Astrocyte (in vitro differentiated cells and primary cell): ENCODE results near the gene PLXNB2. TPM values are rescaled to one million over a fixed set of nuclear protein-coding genes. Genes with fewer than 3 reads are reported as not detected.

Experiments used
- DNase-seq: peaks from one replicate; pipeline ENCODE4 v3.0.0-alpha.2; 2010; ENCODE audit warnings: low read depth
- FAIRE-seq: peaks from 2 replicates; lab custom pipeline; 2011; peaks lifted over from hg19 to GRCh38; lab: Jason Lieb, UNC
- H2AFZ ChIP-seq: 2 replicates; pipeline ENCODE4 v1.6.0; 2012; ENCODE audit warnings: low read depth, low read length, inconsistent platforms
- H3K27ac ChIP-seq: 2 replicates; pipeline ENCODE4 v1.5.1; 2011; ENCODE audit warnings: low read depth, low read length, inconsistent platforms
- H3K27me3 ChIP-seq: 2 replicates; pipeline ENCODE4 v1.6.0; 2011; ENCODE audit warnings: low read length, inconsistent platforms; ENCODE audit not compliant: insufficient read depth
- H3K36me3 ChIP-seq: 2 replicates; pipeline ENCODE4 v1.5.1; 2011; ENCODE audit warnings: low read length, inconsistent platforms; ENCODE audit not compliant: insufficient read depth
- H3K4me1 ChIP-seq: 2 replicates; pipeline ENCODE4 v1.5.1; 2011; ENCODE audit warnings: low read length, inconsistent platforms; ENCODE audit not compliant: insufficient read depth
- H3K4me2 ChIP-seq: 2 replicates; pipeline ENCODE4 v1.6.0; 2012; ENCODE audit warnings: low read length, inconsistent platforms
- H3K4me3 ChIP-seq: 2 replicates; pipeline ENCODE4 v1.5.1; 2011; ENCODE audit warnings: low read depth, mild to moderate bottlenecking, low read length, inconsistent platforms; ENCODE audit not compliant: insufficient read depth
- H3K79me2 ChIP-seq: 2 replicates; pipeline ENCODE4 v1.6.0; 2012; ENCODE audit warnings: mild to moderate bottlenecking, low read length, inconsistent platforms; ENCODE audit not compliant: insufficient read depth
- H3K9ac ChIP-seq: 2 replicates; pipeline ENCODE4 v1.6.0; 2012; ENCODE audit warnings: mild to moderate bottlenecking, low read length, inconsistent platforms
- H3K9me3 ChIP-seq: 2 replicates; pipeline ENCODE4 v1.5.1; 2012; ENCODE audit warnings: low read depth, mild to moderate bottlenecking, low read length, inconsistent platforms; ENCODE audit not compliant: insufficient read depth
- H4K20me1 ChIP-seq: 2 replicates; pipeline ENCODE4 v1.6.0; 2012; ENCODE audit warnings: low read length, inconsistent platforms; ENCODE audit not compliant: insufficient read depth
- H3K27ac Mint-ChIP-seq: one replicate; pipeline ENCODE4 v1.8.0; 2021; ENCODE audit warnings: mild to moderate bottlenecking, mixed read lengths; ENCODE audit not compliant: unreplicated experiment
- H3K27me3 Mint-ChIP-seq: one replicate; pipeline ENCODE4 v1.8.0; 2021; ENCODE audit warnings: low read depth, mixed read lengths; ENCODE audit not compliant: unreplicated experiment
- H3K36me3 Mint-ChIP-seq: one replicate; pipeline ENCODE4 v1.8.0; 2021; ENCODE audit warnings: low read depth, mixed read lengths; ENCODE audit not compliant: unreplicated experiment
- H3K4me1 Mint-ChIP-seq: one replicate; pipeline ENCODE4 v1.8.0; 2021; ENCODE audit warnings: low read depth, mixed read lengths; ENCODE audit not compliant: unreplicated experiment
- H3K4me3 Mint-ChIP-seq: one replicate; pipeline ENCODE4 v1.8.0; 2021; ENCODE audit warnings: mild to moderate bottlenecking, moderate library complexity, mixed read lengths; ENCODE audit not compliant: unreplicated experiment
- H3K9me3 Mint-ChIP-seq: one replicate; pipeline ENCODE4 v1.8.0; 2021; ENCODE audit warnings: mild to moderate bottlenecking, mixed read lengths; ENCODE audit not compliant: unreplicated experiment
- CTCF ChIP-seq: IDR thresholded peaks from 2 replicates; pipeline ENCODE4 v1.5.1; 2011; ENCODE audit warnings: low read depth, mild to moderate bottlenecking, inconsistent platforms, low read length, moderate library complexity; ENCODE audit not compliant: insufficient read depth
- EZH2 ChIP-seq: IDR thresholded peaks from 2 replicates; pipeline ENCODE4 v1.6.1; 2012; ENCODE audit warnings: mild to moderate bottlenecking, low read length, inconsistent platforms; ENCODE audit not compliant: insufficient read depth
- total RNA-seq: library from RNA; stranded (reverse); gene quantifications from 2 replicates; pipeline ENCODE4 v1.2.1, GENCODE V29; 2021

PLXNB2 gene
- total RNA-seq, 1 donor from 2014 or later: 327 TPM

GRCh38 chr22:50247748-50248147 is 59.7 kb downstream of the PLXNB2 start:
- no peaks in the 10 kb centered on the region for H3K27me3 ChIP-seq
- Mint-ChIP-seq H3K9me3 (no peaks in the 10 kb centered on the region), H3K4me1 (peaks cover 9% of the 10 kb centered on the region), H3K4me3 (no peak overlapping the region), H3K36me3 (peaks cover 5% of the 10 kb centered on the region), H3K27ac (no peak overlapping the region), H3K27me3 (no peaks in the 10 kb centered on the region)
- DNase-seq (no peak), FAIRE-seq (no peak)
- H3K79me2 ChIP-seq: peaks cover 62% of the 10 kb centered on the region
- H3K9ac ChIP-seq: no peak overlapping the region
- TF ChIP-seq CTCF (no peak), EZH2 (no peak)
- H4K20me1 ChIP-seq: peaks cover 57% of the 10 kb centered on the region
- no peak overlapping the region for H3K4me3 ChIP-seq
- H3K36me3 ChIP-seq: no peaks in the 10 kb centered on the region
- H3K27ac ChIP-seq: peak overlapping the region; percentile 37
- peak overlapping the region; percentile 33 for H3K4me2 ChIP-seq
- H3K4me1 ChIP-seq: peaks cover 40% of the 10 kb centered on the region
- H3K9me3 ChIP-seq: no peaks in the 10 kb centered on the region
- no peak overlapping the region for H2AFZ ChIP-seq

GRCh38 chr22:50246242-50247175 is 60.9 kb downstream of the PLXNB2 start:
- DNase-seq (no peak), FAIRE-seq (no peak)
- Histone ChIP-seq H4K20me1 (peaks cover 56% of the 10 kb centered on the region), H3K27me3 (no peaks in the 10 kb centered on the region), H3K9me3 (no peaks in the 10 kb centered on the region), H3K4me2 (peak overlapping the region; percentile 99), H2AFZ (no peak overlapping the region), H3K27ac (no peak overlapping the region), H3K36me3 (no peaks in the 10 kb centered on the region), H3K4me3 (no peak overlapping the region), H3K79me2 (peaks cover 74% of the 10 kb centered on the region), H3K4me1 (peaks cover 46% of the 10 kb centered on the region), H3K9ac (peak overlapping the region; percentile 94)
- Mint-ChIP-seq H3K4me1 (peaks cover 14% of the 10 kb centered on the region), H3K36me3 (peaks cover 5% of the 10 kb centered on the region), H3K9me3 (no peaks in the 10 kb centered on the region), H3K27me3 (no peaks in the 10 kb centered on the region), H3K4me3 (peak overlapping the region; percentile 40), H3K27ac (no peak overlapping the region)
- TF ChIP-seq EZH2: no peak
- no peak for TF ChIP-seq CTCF
